Left ventricle myocardium superior (tissue), 1 donor: Measurements from ENCODE around the gene BST1. TPM values are rescaled to one million over a fixed set of nuclear protein-coding genes. Genes with fewer than 3 reads are reported as not detected.
"Not testable (repeated sequence)": the region's sequence is repeated elsewhere in the genome, so short reads cannot be mapped to it uniquely, and the experiment has no call there.

Experiments
- ATAC-seq: fragments of 200-7000 bp; cut with Tn5 transposase; one replicate; pipeline ENCODE4 v1.9.1; 2020; ENCODE audit warnings: mild to moderate bottlenecking, moderate library complexity
- DNase-seq: peaks from one replicate; pipeline ENCODE4 v3.0.0-alpha.2; 2020
- intact Hi-C: fragments of 100-400 bp; cut with micrococcal nuclease; formaldehyde crosslinking; loops from one replicate; pipeline ENCODE4 v1.11.0; 2022
- total RNA-seq: library from RNA; stranded (reverse); fragmentation: NEBNext Ultra II Directional; extraction: Animal tissue kit (Norgen Biotek cat#: 25700); gene quantifications from one replicate; pipeline ENCODE4 v1.2.1, GENCODE V29; 2021
- donor health status: DM: no; HTN: yes; CAD: no; lungs with severe emphysema.

Gene BST1
- total RNA-seq, 1 donor from 2014 or later = 3.6 TPM

DNA sequence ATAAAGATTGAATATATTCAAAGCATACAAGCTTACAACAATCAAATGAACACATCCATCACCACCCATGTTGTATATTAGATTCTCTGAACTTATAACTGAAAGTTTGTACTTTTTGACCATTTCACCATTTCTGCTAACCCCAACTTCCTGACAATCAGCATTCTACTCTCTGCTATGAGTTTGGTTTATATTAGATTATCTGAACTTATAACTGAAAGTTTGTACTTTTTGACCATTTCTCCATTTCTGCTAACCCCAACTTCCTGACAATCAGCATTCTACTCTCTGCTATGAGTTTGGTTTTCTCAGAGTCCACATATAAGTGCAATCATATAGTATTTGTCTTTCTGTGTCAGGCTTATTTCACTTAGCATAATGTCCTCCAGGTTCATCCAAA, 59.6 kb downstream of the BST1 start:
- ATAC-seq, DNase-seq, intact Hi-C loops: not testable (repeated sequence)

DNA sequence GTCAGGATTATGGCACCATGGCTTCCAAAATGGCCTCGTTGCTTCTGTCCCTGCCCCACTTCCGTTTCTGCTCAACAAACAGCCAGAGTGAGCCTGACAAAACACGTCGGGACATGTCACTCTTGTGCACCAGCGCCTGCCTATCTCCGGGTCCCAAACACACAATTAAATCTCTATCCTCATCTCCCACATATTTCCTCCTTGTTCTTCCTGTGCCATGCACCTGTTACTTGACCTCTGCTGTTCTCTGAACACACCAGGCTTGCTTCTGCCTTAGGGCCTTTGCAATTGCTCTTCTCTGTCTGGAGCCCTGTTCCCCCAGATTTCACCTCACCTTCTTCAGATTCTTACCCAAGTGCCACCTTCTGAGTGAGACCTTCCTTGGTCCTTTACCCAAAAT, 62.5 kb downstream of the BST1 start:
- DNase-seq = no peak
- ATAC-seq = no peak
- intact Hi-C loops = no loop called here

DNA sequence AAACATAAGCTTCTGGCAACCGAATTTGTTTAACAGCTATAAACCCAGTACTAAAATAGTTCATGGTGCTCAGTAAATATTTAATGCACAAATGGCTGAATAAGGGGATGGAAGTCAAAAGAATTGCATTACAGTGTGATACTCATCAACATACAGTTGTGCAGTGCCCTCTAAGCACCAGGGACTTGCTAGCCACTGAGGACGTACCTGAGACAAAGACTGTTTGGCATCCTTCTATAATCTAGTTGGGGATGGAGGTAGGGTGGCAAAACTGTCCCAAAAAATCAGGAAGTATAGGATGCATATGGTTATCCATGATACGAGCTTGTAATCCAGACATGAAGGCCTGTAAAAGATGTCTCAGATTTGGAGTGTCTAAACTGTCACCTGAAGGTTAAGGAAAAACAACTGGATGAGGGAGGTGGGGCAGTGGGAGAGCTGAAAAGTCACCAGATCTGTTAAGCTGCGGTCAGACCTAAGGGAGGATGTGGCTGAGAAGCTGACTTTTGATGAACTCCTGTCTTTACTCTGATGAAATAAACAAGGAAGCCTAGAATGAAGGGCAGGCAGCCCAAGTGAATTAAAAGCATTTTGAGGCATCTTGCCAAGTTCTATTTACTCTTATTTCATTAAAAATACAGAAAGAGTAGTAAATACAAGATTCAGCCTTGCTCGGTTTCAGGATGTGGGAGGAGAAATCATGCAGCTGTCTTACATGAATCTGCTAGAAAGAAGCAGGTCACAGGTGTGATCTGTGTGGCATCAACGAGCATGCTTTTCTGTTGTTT, 63.2 kb downstream of the BST1 start:
- no peak for ATAC-seq
- no peak for DNase-seq

DNA sequence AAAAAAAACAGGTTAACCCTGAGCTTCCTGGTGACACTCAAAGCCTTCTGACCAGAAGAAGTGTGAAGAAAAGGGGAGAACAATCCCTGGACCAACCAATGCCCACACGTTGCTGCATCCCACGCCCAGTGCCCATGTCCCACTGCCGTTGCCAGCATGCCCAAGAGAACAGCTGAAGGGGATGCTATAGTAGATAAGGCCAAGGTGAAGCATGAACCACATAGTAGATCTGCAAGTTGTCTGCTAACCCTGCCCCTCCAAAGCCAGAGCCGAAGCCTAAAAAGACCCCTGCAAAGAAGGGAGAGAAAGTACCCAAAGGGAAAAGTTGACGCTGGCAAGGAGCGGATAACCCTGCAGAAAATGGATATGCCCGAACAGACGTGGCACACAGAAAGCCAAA, 64.0 kb downstream of the BST1 start:
- ATAC-seq = no peak
- intact Hi-C loops = no loop called here
- DNase-seq = no peak

More for the DNA sequence above, 63.2 kb downstream of the BST1 start:
- intact Hi-C loops = no loop called here

DNA sequence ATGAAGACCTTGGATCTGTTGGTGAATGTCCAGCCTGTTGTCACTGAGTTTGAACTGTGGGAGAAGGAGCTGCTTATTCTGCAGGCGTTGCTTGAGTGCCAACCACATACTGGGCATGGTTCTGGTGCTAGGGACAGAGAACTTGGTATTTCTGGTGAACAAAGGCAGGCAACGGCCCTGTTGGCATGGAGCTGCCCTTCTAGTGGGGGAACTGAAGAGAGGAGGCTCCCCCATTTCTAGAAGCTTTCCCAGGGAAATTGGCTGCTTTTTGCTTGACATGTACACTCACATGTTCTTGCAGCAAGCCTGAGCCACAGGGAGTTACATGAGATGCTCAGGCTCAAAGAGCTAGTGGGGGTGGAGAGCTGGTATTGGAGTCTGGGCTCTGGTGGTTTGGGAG, 66.3 kb downstream of the BST1 start:
- ATAC-seq (no peak), DNase-seq (no peak)
- intact Hi-C loops = no loop called here

DNA sequence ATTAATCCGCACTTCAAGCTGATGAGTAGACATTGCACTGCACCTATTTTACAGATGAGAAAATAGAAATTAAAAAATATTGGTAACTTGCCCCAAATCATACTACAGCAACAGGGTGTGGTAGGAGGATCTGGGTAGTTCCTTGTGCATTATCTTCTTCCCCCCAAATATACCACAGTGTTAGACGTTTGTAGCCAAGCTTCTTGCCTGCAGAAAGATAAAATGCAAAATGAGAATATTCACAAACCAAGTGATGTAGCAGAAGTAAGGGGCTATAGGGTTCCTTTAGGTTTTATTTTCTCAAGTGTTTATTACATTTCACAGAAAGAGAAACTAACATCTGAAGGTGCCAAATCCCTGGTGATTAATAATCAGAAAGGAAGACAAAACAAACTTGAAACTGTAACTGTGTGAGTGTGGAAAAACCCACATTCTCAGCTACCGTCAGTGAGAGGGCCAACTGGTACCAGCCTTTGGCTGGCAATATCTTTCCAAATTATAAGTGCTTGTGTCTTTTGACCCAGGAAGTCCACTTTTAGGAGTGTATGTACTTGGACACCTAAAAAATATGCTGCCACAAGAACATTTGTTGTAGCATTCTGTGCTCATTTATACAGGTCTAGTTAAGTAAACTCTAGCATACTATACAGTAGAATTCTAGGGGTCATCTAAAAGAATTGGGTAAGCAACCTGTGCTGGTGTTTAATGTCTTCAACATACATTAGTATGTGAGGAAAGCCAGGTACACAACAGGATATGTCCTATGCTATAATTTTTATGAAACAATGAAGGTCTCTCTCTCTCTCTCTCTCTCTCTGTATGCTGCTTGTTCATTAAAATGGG, 68.6 kb downstream of the BST1 start:
- ATAC-seq = no peak
- no peak for DNase-seq
- intact Hi-C loops = no loop called here

DNA sequence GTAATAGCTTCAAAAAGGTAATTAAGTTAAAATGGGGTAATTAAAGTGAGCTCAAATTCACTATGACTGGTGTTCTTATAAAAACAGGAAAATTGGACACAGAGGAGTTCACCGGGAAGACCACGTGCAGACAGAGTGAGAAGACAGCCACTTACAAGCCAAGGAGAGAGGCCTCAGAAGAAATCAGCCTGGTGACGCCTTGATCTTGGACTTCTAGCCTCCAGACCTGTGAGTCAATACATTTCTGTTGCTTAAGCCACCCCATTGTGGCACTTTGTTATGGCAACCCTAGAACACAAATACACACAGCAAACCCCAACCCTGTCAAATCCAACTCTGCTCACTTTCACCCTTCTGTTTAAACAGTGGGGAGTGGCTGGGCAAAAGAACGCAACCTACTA, 71.2 kb downstream of the BST1 start:
- DNase-seq (no peak), ATAC-seq (no peak)
- intact Hi-C loops = no loop called here

DNA sequence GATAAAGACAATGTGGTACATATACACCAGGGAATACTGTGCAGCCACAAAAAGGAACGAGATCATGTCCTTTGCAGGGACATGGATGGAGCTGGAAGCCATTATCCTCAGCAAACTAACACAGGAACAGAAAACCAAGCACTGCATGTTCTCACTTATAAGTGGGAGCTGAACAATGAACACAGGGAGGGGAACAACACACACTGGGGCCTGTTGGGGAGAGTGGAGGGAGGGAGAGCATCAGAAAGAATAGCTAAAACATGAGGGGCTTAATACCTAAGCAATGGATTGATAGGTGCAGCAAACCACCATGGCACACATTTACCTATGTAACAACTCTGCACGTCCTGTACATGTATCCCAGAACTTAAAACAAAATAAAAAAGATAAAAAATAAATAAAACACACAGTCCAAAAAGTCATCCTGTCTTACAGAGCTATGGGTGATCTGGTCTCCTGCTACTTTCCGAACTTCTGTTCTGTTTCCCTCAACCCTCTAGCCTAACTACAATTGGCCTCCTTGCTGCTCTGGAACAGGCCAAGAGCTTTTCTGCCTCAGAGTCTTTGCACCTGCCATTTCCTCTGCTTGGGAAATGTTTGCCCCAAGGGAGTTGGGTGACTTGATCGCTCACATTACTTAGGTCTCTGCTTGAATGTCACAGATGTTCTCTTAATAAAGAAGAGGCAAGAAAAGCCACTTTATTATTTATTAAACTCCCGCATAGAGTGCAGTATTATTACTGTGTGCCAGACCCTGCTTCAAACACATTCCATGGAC, 74.2 kb downstream of the BST1 start:
- no peak for DNase-seq
- intact Hi-C loops = no loop called here
- no peak for ATAC-seq

DNA sequence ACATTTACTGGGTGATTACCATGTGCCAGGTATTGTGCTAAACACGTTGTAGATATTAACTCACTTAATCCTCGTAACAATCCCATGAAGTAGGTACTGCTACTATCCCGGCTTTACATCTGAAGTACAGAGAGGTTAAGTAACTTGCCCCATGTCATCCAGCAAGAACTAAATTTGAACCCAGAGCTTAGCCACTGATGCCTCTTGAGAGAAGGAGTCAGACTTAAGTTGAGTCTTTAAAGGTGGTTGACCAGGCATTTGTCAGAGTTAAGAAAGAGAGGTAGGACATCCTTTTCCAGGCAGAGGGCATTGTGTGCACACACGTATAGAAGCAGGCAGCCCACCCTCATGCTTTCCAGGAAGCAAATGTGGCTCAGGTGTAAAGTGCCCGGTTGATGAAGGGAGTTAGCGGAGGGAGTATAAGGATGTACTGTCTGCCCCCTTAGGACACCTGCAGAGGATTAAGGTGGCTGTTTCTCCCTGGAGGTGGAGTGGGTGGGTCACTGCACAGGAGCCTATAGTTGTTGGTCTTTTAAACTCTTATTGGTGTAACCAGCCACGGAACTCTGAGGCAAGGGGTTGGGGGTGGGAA, 74.9 kb downstream of the BST1 start:
- no peak for ATAC-seq
- no peak for DNase-seq
- intact Hi-C loops = no loop called here

DNA sequence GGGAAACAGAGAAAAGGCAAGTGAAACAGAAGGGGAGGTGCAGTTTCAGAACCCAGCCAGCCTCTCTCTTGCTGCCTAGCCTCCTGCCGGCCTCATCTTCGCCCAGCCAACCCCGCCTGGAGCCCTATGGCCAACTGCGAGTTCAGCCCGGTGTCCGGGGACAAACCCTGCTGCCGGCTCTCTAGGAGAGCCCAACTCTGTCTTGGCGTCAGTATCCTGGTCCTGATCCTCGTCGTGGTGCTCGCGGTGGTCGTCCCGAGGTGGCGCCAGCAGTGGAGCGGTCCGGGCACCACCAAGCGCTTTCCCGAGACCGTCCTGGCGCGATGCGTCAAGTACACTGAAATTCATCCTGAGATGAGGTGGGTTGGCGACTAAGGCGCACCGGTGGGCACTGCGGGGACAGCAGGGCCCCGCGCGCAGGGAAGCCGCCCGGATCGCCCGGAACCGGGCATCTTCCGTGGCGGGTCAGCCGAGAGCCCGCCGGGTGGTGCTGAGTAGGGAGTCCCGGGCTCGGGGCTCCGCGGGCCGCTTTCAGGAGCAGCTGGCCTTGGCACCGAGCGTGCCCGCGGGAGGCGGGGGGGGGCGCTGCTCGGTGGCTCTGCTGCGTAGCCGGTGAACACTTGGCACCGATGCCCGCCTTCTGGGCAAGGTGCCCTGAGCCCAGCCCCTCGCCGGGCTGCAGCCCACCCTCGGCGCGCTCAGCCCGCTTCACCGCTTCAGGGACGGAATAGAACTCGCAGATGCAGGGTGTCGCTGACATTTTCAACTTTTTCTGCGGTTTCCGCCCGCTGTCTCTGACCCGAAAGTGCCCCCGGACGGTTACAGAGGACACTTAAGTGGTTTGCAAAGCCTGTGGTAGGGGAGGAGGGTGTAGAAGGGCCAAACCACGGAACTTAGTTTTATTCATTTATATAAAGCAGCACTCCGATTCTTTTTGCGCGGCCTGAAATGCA, 75.7 kb downstream of the BST1 start, which contains the start of gene CD38:
Gene CD38, plus strand, starts transcription at position 40 of the 953 bp plus-strand sequence. Its CDS starts 87 bp downstream, at position 127.
- DNase-seq = peak; percentile 62
- ATAC-seq = peak; percentile 72
- intact Hi-C loops = no loop called here

DNA sequence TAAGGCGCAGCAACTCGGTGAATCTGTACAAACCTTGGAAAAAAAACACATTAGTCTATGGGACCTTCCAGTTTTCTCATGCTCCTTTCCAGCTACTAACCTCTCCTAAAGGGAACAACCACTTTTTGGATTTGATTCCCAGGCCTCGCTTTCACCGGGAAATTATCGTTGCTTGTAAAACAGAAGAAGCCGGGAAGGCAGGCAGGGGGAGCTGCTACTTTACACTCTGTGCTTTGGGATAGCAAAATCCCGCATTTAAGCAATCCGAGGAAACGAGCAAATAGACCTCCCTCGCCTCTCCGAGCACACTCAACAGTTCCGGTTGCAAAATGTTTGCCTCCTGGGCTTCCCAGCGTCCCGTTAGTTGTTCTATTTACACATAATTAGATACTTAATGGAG, 76.4 kb downstream of the BST1 start:
- DNase-seq (peak; percentile 68), ATAC-seq (peak; percentile 88)
- intact Hi-C loops = no loop called here

DNA sequence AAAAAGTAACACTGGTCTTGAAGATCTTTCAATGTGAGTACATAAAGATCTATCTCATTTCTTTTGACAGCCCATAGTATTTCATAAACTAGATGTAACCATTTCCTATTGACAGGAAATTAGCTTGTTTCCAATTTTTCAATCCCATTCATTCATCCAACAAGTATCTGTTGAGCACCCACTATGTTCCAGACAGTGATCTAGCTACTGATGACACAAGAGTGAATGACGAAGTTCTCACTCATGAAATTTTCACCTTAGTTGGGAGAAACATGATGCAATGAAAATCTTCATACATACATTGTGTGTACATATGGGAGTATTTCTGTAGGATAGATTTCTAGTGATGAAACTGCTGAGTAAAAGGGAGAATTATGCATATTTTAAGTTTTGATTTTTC, 76.9 kb downstream of the BST1 start:
- intact Hi-C loops = no loop called here
- no peak for DNase-seq
- no peak for ATAC-seq

DNA sequence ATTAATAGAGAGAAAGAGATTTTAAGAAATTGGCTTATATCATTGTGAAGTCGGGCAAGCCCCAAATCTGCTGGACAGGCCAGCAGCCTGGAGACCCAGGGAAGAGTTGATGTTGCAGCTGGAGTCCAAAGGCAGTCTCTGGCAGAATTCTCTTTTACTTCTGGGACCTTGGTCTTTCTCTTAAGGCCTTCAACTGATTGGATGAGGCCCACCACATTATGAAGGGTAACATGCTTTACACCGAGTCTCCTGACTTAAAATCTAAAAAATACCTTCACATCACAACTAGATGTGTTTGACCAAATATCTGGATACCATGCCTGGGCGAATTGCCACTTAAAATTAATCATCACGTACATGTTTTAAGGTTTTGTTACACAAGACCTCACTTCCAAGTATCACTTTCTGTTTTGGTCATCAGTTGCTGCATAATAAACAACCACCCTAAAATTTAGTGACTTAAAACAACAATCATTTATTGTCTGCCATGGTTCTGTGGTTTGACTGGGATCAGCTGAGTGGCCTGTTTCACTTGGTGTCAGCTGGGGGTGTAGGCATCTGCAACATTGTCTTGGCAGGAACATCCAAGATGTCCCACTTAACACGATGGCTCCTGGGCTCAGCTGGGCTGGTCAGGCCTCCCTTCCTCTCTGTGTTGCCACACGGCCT, 78.7 kb downstream of the BST1 start:
- DNase-seq (no peak), ATAC-seq (no peak)
- intact Hi-C loops = no loop called here

Other genes starting within 250 kb of the BST1 start
- gene CC2D2A, start 233.2 kb upstream of the BST1 start, total RNA-seq = 8.2 TPM
- 101 TPM for gene FBXL5, start 47.7 kb upstream of the BST1 start, total RNA-seq
- gene FAM200B, start 21.2 kb upstream of the BST1 start, total RNA-seq = 30.9 TPM
- gene CD38, start 75.3 kb downstream of the BST1 start, total RNA-seq = 1.7 TPM
- not detected for gene FGFBP1, start 235.7 kb downstream of the BST1 start, total RNA-seq